HG02943 (cell line): ENCODE results near the gene PSTPIP2.
"Not testable (repeated sequence)": the region's sequence is repeated elsewhere in the genome, so short reads cannot be mapped to it uniquely, and the experiment has no call there.

Experiments
- ATAC-seq: cut with Tn5 transposase; IDR thresholded peaks from one replicate; pipeline ENCODE4 v1.9.1; 2021; ENCODE audit warnings: mild to moderate bottlenecking, low read depth, moderate library complexity; ENCODE audit not compliant: unreplicated experiment

Gene PSTPIP2

GRCh38 chr18:46071653-46072375, at the start of gene PSTPIP2:
Gene PSTPIP2, minus strand, starts transcription at chr18:46072260. Its CDS starts 72 bp downstream, at chr18:46072188.
- peak; percentile 54 for ATAC-seq

DNA sequence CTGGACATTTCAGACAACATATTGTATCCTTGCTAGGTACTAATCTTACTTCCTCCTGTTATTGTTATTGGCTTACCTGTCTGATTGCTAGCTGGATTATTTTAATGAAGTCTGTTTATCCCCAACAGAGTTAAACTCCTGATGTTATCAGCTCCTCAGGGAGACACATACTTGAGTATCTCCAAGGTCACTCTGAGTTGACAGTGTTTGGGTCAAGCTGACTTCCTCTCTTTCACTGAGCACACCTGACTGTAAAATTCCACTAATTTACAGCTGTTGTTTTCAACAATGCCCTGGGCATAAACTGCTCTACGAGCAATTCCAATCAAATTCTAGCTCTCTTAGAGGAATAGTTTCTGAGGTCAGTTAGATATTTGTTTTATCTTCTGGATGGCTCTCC, 41.7 kb upstream of the PSTPIP2 start:
- no peak for ATAC-seq

DNA sequence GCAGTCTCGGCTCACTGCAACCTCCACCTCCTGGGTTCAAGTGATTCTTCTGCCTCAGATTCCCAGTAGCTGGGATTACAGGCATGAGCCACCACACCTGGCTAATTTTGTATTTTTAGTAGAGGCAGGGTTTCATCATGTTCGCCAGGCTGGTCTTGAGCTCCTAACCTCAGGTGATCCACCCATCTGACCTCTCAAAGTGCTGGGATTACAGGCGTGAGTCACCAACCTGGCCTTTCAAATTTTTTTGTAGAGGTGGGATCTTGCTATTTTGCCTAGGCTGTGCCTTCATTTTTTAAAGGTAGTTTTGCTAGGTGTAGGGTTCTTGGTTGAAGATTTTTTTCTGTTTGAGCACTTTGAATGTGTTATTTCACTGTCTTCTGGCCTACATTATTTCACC, 38.3 kb upstream of the PSTPIP2 start:
- no peak for ATAC-seq

GRCh38 chr18:46109386-46109785, 37.3 kb upstream of the PSTPIP2 start:
- ATAC-seq: no peak

- ATAC-seq: peak; percentile 93
These were observed 32.3 kb upstream of the PSTPIP2 start, which contains the start of gene HAUS1 for GRCh38 chr18:46104128-46104911. Gene HAUS1, plus strand, starts transcription at chr18:46104385. Its CDS starts 27 bp downstream, at chr18:46104412.

- no peak for ATAC-seq
These were observed 27.4 kb upstream of the PSTPIP2 start for GRCh38 chr18:46099463-46099862.

- no peak for ATAC-seq
These were observed 26.5 kb upstream of the PSTPIP2 start for GRCh38 chr18:46098616-46098933.

DNA sequence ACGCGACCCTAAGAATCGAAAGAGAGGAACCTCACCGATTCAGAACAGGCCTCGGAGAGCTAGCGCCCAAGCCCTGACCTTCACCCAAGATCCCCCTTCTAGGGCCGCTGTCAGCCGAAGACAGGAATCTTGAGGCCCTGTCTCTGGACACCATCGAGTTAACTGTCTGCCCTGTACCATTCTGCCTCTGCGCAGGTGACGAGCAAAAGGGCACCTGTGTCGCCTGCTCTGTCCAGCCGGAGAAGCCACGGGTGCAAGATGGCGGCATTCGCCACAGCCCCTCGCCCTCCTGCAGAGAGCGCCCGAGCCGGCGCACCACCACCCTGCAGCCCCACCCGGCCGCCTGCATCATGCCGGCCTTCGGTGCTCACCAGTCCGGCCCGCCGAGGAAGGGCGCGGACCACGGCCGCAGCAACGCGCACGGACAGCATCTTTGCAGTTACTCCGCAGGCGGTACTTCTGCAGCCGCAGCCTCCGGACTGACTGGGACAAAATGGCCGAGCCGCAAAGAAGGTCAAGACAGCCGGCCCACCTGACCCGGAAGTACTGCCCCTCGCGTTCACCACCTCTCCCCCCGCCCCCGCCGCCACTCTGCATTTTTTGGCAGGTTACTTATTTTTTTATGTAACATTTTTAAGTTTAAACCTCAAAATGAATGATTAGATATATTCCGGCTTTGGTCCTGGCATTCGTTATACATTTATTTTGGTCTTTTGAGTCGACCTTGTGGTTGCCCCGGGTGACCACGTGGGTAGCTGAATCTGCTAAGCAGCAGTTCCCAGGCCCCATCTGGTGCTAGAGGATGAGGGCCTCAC, 25.9 kb upstream of the PSTPIP2 start, which contains the start of gene ATP5F1A:
TSS of gene ATP5F1A (minus strand) at position 496 of the 815 bp plus-strand sequence. CDS start at position 431, 65 bp downstream.
- peak; percentile 75 for ATAC-seq

- ATAC-seq: peak; percentile 20
These were observed 25.4 kb upstream of the PSTPIP2 start for GRCh38 chr18:46097431-46097800.

DNA sequence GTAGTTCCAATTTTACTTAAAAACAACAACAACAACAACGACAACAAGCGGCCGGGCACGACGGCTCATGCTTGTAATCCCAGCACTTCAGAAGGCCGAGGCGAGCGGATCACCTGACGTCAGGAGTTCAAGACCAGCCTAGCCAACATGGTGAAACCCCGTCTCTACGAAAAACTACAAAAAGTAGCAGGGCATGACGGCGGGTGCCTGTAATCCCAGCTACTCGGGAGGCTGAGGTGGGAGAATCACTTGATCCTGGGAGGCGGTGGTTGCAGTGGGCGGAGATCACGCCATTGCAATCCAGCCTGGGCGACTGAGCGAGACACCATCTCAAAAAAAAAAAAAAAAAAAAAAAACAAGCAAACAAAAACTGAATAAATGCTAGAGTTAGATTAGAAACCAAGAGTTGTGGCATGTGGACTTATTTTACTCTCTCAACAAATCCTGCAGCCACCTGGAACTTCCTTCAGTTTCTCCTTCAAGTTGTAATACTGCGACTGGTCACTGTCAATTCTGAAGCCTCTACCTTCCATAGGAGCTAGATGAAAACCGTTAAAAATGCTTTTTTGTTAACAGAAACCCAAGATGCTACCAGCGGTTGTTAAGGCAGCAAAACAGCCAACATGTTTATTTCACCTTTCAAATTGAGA, 24.7 kb upstream of the PSTPIP2 start:
- no peak for ATAC-seq

DNA sequence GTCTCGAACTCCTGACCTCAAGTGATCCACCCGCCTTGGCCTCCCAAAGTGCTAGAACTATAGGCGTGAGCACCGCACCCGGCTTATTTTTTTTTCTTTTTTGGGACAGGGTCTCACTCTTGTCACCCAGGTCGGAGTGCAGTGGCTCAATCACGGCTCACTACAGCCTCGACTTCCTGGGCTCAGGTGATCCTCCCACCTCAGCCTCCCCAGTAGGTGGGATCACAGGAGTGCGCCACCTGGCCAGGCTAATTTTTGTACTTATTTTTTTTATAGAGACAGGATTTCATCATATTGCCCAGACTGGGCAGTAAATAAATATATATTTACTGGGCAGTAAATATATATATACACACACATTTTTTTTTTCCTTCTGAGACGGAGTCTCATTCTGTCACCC, 23.5 kb upstream of the PSTPIP2 start:
- ATAC-seq: no peak

DNA sequence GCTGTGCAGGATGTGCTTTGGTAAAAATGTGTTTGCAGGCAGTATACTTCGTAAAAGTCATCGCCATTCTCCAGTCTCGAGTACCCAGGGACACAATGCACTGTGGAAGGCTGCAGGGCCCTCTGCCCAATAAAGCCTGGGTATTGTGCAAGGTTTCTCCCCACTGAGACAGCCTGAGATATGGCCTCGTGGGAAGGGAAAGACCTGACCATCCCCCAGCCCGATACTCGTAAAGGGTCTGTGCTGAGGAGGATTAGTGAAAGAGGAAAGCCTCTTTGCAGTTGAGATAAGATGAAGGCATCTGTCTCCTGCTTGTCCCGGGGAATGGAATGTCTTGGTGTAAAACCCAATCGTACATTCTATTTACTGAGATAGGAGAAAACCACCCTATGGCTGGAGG, 16.4 kb upstream of the PSTPIP2 start:
- not testable (repeated sequence) for ATAC-seq

DNA sequence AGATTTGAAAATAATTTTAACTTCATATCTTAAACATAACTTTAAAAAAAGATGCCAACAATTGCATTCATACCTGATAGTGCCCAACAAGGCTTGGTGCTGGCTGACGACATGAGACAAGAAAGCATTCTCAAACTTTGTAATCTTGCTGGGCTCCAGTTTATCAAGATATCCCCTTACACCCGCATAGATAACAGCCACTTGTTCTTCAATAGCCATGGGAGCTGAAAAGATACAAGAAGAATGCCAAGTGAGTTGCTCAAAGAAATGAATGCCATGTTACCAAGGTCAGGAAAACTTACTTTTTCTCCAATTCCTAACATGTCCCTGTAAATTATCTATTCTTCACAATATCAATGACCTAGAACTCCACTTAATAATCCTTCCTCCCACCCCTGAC, 12.4 kb upstream of the PSTPIP2 start:
- ATAC-seq: no peak

DNA sequence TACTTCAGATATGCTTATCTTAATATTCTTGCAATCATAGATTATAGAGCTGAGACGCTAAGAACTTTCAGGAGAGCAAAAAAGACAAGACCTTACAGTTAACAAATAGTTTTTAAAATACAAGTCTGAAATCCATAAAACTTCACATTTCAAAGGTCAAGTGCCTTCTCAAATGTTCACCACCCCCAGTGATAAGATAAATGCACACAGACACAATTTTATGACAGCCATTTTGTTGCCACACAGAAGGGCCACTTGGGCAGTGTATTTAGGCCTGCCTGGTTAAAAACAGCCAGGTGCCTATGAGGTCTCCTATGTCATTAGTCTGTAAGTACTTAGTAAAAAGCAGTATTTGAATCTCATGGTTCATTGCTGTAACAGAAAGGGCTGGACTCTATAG, 8.1 kb upstream of the PSTPIP2 start:
- ATAC-seq: no peak

GRCh38 chr18:46079336-46079735, 7.3 kb upstream of the PSTPIP2 start:
- ATAC-seq: no peak

DNA sequence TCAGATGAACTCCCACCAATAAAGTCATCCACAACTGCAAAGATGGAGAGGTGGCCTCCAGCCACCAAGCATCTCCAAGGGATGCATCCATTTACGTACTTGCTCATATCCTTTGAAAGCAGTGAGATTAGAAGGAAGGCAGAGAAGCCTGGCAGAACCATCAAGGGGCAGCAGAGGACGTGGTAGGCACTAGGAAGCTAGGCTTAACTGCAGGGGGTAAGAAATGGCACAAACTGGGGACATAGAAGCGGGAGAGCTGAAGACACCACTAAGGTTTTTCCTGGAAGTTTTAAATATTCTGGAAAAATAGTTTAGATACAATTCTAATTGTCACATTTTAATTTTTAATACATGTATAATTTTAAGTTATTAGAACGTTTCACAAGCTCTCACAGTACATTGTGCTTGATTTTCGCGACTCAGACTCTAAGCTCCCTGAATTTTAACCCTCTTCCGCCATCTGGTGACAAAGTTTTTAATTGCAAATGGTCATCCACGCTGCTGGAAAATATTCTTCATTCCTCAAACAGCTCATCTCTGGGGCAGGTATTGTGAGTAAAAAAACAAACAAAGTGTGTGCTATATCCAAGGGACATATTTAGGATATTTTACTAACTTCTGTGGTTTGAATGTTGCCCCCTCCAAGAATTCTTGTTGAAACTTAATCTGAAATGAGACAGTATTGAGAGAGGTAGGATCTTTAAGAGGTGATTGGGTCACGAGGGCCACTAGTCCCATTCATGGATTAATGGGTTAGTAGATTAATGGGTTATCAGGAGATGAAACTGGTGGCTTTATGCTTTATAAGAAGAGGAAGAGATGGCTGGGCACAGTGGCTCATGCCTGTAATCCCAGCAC, 1.6 kb upstream of the PSTPIP2 start:
- no peak for ATAC-seq

- no peak for ATAC-seq
These were observed 899 bp upstream of the PSTPIP2 start for GRCh38 chr18:46072959-46073358.

DNA sequence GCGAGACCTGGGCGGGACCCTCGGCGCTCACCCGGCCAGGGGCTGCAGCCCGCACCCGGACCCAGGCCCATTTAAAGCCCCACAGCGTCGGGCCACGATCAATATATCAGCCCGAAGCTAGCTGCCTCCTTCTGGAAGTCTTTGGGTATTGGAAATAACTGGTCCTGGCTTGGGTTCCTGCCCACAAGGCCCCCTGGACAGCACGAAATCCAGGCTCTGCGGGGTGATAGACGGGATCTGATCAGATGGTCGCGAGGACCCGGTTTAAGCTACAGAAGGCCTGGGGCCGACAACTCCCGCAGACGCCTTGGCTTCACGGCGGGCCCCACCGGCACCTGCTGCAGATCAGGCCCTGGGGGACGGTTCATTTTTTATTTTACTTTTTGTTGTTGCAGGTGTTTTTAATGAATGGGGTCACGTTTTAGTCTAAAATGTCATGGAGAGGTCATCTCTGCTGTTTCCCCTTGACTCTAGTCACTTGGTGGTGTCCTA, 362 bp upstream of the PSTPIP2 start:
- ATAC-seq: no peak
